ENCODE results near the gene NCOA6.

- TF ChIP-seq POLR2AphosphoS5 (IDR thresholded peaks at IDR 0.05; ENCODE audit: low read depth, low read length): no peak
- TF ChIP-seq POLR2A (IDR thresholded peaks at IDR 0.05; ENCODE audit: low read depth, low read length): no peak
Observed at GRCh38 chr20:34746674-34747073, 78.8 kb downstream of the NCOA6 start.

All from GM12892 (cell line).